PC-3 (cell line): ENCODE results near the gene SYNGR3. TPM values are rescaled to one million over a fixed set of nuclear protein-coding genes. Genes with fewer than 3 reads are reported as not detected.
A peak's percentile ranks its signal among the peaks of the same experiment; 100 is the strongest.

Source experiments
- ATAC-seq: fragments of 200-7000 bp; cut with Tn5 transposase; 2 replicates; pipeline ENCODE4 v1.9.1; 2020; ENCODE audit warnings: mild to moderate bottlenecking, moderate library complexity
- BruUV-seq: library from RNA; stranded (reverse); fragments of 400-500 nt; replicated peaks from 2 replicates; lab custom pipeline; 2021; lab: Mats Ljungman, UMichigan
- CTCF ChIA-PET: fragments of 300-600 bp; sonication (Branson Sonifier 250); formaldehyde crosslinking; loops from one replicate; lab custom pipeline; 2022; ENCODE audit warnings: antibody characterized with exemption; lab: Charles Lee
- POLR2A ChIA-PET: fragments of 300-600 bp; sonication (Branson Sonifier 250); formaldehyde crosslinking; loops from one replicate; lab custom pipeline; 2022; ENCODE audit warnings: antibody characterized with exemption; ENCODE audit not compliant: unreplicated experiment; lab: Charles Lee
- DNase-seq: peaks from one replicate; pipeline ENCODE4 v3.0.0-alpha.2; 2015
- H2AFZ ChIP-seq: fragments of 300-600 bp; sonication (generic); 2 replicates; pipeline ENCODE4 v1.6.0; 2016; ENCODE audit warnings: antibody characterized with exemption, low read length
- H3F3A ChIP-seq: fragments of 300-600 bp; sonication (generic); one replicate; pipeline ENCODE4 v1.6.0; 2017; ENCODE audit warnings: antibody characterized with exemption, low read length, control low read depth, mild to moderate bottlenecking; ENCODE audit not compliant: unreplicated experiment
- H3K27ac ChIP-seq: fragments of 300-600 bp; sonication (generic); 2 replicates; pipeline ENCODE4 v1.5.1; 2016; ENCODE audit warnings: mild to moderate bottlenecking, low read length
- H3K27me3 ChIP-seq: fragments of 300-600 bp; sonication (generic); 2 replicates; pipeline ENCODE4 v1.6.1; 2016; ENCODE audit warnings: low read length, mixed read lengths
- H3K36me3 ChIP-seq: fragments of 300-600 bp; sonication (generic); 2 replicates; pipeline ENCODE4 v1.6.1; 2016; ENCODE audit warnings: low read depth, mixed run types, low read length, mixed read lengths
- H3K4me1 ChIP-seq: fragments of 300-600 bp; sonication (generic); 2 replicates; pipeline ENCODE4 v1.5.1; 2016; ENCODE audit warnings: low read length; ENCODE audit not compliant: insufficient read depth
- H3K4me2 ChIP-seq: fragments of 300-600 bp; sonication (generic); 2 replicates; pipeline ENCODE4 v1.6.0; 2016; ENCODE audit warnings: low read length
- H3K4me3 ChIP-seq: fragments of 300-600 bp; sonication (generic); 2 replicates; pipeline ENCODE4 v1.5.1; 2016; ENCODE audit warnings: mild to moderate bottlenecking, low read length, mixed read lengths
- H3K79me2 ChIP-seq: fragments of 300-600 bp; sonication (generic); 2 replicates; pipeline ENCODE4 v1.6.1; 2017; ENCODE audit warnings: low read length, mixed read lengths
- H3K9ac ChIP-seq: fragments of 300-600 bp; sonication (generic); 2 replicates; pipeline ENCODE4 v1.6.0; 2016; ENCODE audit warnings: mild to moderate bottlenecking, low read length
- H3K9me2 ChIP-seq: fragments of 300-600 bp; sonication (generic); replicated peaks from 2 replicates; pipeline ENCODE4 v1.6.1; 2016; ENCODE audit warnings: mixed run types, low read length, mixed read lengths
- H3K9me3 ChIP-seq: fragments of 300-600 bp; sonication (generic); 2 replicates; pipeline ENCODE4 v1.6.1; 2016; ENCODE audit warnings: low read length, mixed read lengths
- H4K20me1 ChIP-seq: fragments of 300-600 bp; sonication (generic); 2 replicates; pipeline ENCODE4 v1.6.1; 2016; ENCODE audit warnings: low read length, mixed read lengths
- CTCF ChIP-seq: fragments of 300-600 bp; sonication (generic); conservative IDR thresholded peaks from 2 replicates; pipeline ENCODE4 v1.5.1; 2017; ENCODE audit warnings: antibody characterized with exemption, low read depth, mild to moderate bottlenecking, low read length
- EZH2 ChIP-seq: fragments of 300-600 bp; sonication (generic); IDR thresholded peaks from one replicate; pipeline ENCODE4 v1.6.1; 2017; ENCODE audit warnings: antibody characterized with exemption, mild to moderate bottlenecking, low read length; ENCODE audit not compliant: unreplicated experiment
- EZH2phosphoT487 ChIP-seq: fragments of 300-600 bp; sonication (generic); IDR thresholded peaks from 2 replicates; pipeline ENCODE4 v1.6.1; 2018; ENCODE audit warnings: mild to moderate bottlenecking, antibody characterized with exemption, low read length, borderline replicate concordance
- intact Hi-C: fragments of 100-400 bp; cut with micrococcal nuclease; formaldehyde crosslinking; loops from 2 replicates; pipeline ENCODE4 v1.9.0; 2023
- total RNA-seq: library from RNA; depleted of rRNA; stranded (reverse); fragments of >200 nt; gene quantifications from 2 replicates; pipeline ENCODE4 v1.2.3, GENCODE V29; 2014

SYNGR3 gene
- total RNA-seq, 1 experiment from 2014 or later: 1.5 TPM

- H3K9me3 ChIP-seq: no peaks in the 10 kb centered on the region
- DNase-seq: peak; percentile 91
- POLR2A ChIA-PET: no interaction called here
- H3K27me3 ChIP-seq: no peaks in the 10 kb centered on the region
- H3K4me2 ChIP-seq: peak overlapping the region; percentile 52
- no peaks in the 10 kb centered on the region for H4K20me1 ChIP-seq
- ATAC-seq: peak; percentile 60
- TF ChIP-seq EZH2: no peak
- TF ChIP-seq EZH2phosphoT487: no peak
- no peak for TF ChIP-seq CTCF
- H3K27ac ChIP-seq: peak overlapping the region; percentile 100
- no peak overlapping the region for H2AFZ ChIP-seq
- H3K4me3 ChIP-seq: no peak overlapping the region
- H3K9me2 ChIP-seq: no peaks in the 10 kb centered on the region
- peaks cover 25% of the 10 kb centered on the region for H3K79me2 ChIP-seq
- peak overlapping the region; percentile 89 for H3K9ac ChIP-seq
- peaks cover 70% of the 10 kb centered on the region for H3K4me1 ChIP-seq
- BruUV-seq: TSS peak; percentile 40
- no peaks in the 10 kb centered on the region for H3F3A ChIP-seq
- CTCF ChIA-PET: interaction anchor here (0.5 to 1.0 kb wide), 3 partner anchors 18 to 111 kb away, joined by 3 to 20 read pairs (median 6); no protein-coding TSS in a partner anchor
- no peaks in the 10 kb centered on the region; the same call in 1 of the 2 replicates for H3K36me3 ChIP-seq
- intact Hi-C loops: no loop called here
Measured at GRCh38 chr16:2040787-2041522, 51.2 kb downstream of the SYNGR3 start.

- H3K9ac ChIP-seq: peak overlapping the region; percentile 51
- ATAC-seq (no peak), DNase-seq (no peak)
- intact Hi-C loops: no loop called here
- H3K9me3 ChIP-seq: no peaks in the 10 kb centered on the region
- H3K4me1 ChIP-seq: peaks cover 75% of the 10 kb centered on the region
- H2AFZ ChIP-seq: no peak overlapping the region
- CTCF ChIA-PET: no interaction called here
- H3K36me3 ChIP-seq: no peaks in the 10 kb centered on the region; the same call in 1 of the 2 replicates
- no peaks in the 10 kb centered on the region for H4K20me1 ChIP-seq
- no peaks in the 10 kb centered on the region for H3K9me2 ChIP-seq
- H3K27ac ChIP-seq: peak overlapping the region; percentile 100
- H3K79me2 ChIP-seq: peaks cover 25% of the 10 kb centered on the region
- no peak for TF ChIP-seq CTCF
- TF ChIP-seq EZH2phosphoT487: no peak
- TF ChIP-seq EZH2: no peak
- H3K4me2 ChIP-seq: no peak overlapping the region
- no peaks in the 10 kb centered on the region for H3F3A ChIP-seq
- POLR2A ChIA-PET: interaction anchor here (0.7 kb wide), 1 partner anchor 9 kb away, joined by 3 read pairs; no protein-coding TSS in a partner anchor
- H3K27me3 ChIP-seq: no peaks in the 10 kb centered on the region
- BruUV-seq: no TSS peak
- no peak overlapping the region for H3K4me3 ChIP-seq
Measured at GRCh38 chr16:2042171-2042985, 52.6 kb downstream of the SYNGR3 start.
